HepG2 (cell line): ENCODE data around the gene BCKDHA. TPM values are rescaled to one million over a fixed set of nuclear protein-coding genes. Genes with fewer than 3 reads are reported as not detected.

Experiments used
- AGO2 ChIP-seq: fragments of 200-400 bp; formaldehyde crosslinking; optimal IDR thresholded peaks from 2 replicates; pipeline ENCODE3; 2017; ENCODE audit warnings: mild to moderate bottlenecking, low read depth, low read length, moderate library complexity
- BCLAF1 ChIP-seq: fragments of 450-650 bp; IDR thresholded peaks from 2 replicates; pipeline ENCODE4 v1.6.1; 2017; ENCODE audit warnings: mild to moderate bottlenecking
- HDAC1 ChIP-seq: sonication (generic); formaldehyde crosslinking; IDR thresholded peaks from 2 replicates; pipeline ENCODE4 v1.5.1; 2020; ENCODE audit warnings: mild to moderate bottlenecking, missing genetic modification reagents
- IRX3 ChIP-seq: sonication (generic); formaldehyde crosslinking; IDR thresholded peaks from 2 replicates; pipeline ENCODE4 v1.8.1; 2023; ENCODE audit warnings: mild to moderate bottlenecking, low read depth, missing genetic modification reagents, borderline replicate concordance
- KDM3A ChIP-seq: IDR thresholded peaks from 2 replicates; pipeline ENCODE4 v1.6.1; 2018; ENCODE audit warnings: low read depth, missing compliant biosample characterization
- KDM6A ChIP-seq: IDR thresholded peaks from 2 replicates; pipeline ENCODE4 v1.6.1; 2016; ENCODE audit warnings: low read depth
- KMT2A ChIP-seq: sonication (generic); formaldehyde crosslinking; IDR thresholded peaks from 2 replicates; pipeline ENCODE4 v1.4.0; 2020; ENCODE audit warnings: missing genetic modification reagents
- MIER3 ChIP-seq: IDR thresholded peaks from 2 replicates; pipeline ENCODE4 v1.6.1; 2016; ENCODE audit warnings: missing compliant biosample characterization, borderline replicate concordance
- PHB2 ChIP-seq: fragments of 450-650 bp; IDR thresholded peaks from 2 replicates; pipeline ENCODE4 v1.6.1; 2018; ENCODE audit not compliant: partially characterized antibody
- SP140L ChIP-seq: sonication (generic); formaldehyde crosslinking; IDR thresholded peaks from 2 replicates; pipeline ENCODE4 v1.4.0; 2020; ENCODE audit warnings: missing genetic modification reagents, borderline replicate concordance
- YEATS2 ChIP-seq: sonication (generic); formaldehyde crosslinking; IDR thresholded peaks from 2 replicates; pipeline ENCODE4 v1.4.0; 2020; ENCODE audit warnings: missing genetic modification reagents, borderline replicate concordance
- ZBTB20 ChIP-seq: sonication (generic); formaldehyde crosslinking; IDR thresholded peaks from 2 replicates; pipeline ENCODE4 v1.8.1; 2023; ENCODE audit warnings: missing genetic modification reagents, low read depth, mild to moderate bottlenecking, borderline replicate concordance
- ZBTB7A ChIP-seq: sonication (generic); formaldehyde crosslinking; IDR thresholded peaks from 2 replicates; pipeline ENCODE4 v1.8.0; 2022; ENCODE audit warnings: mild to moderate bottlenecking, missing genetic modification reagents
- ZNF614 ChIP-seq: IDR thresholded peaks from 2 replicates; pipeline ENCODE4 v1.6.1; 2018; ENCODE audit warnings: missing biosample characterization, missing genetic modification reagents, inconsistent platforms, borderline replicate concordance
- polyA plus RNA-seq, 8 experiments: library from polyadenylated mRNA; depleted of rRNA in 3 of 8; stranded (reverse) in 7 of 8; unstranded in 1 of 8; fragments of >200 nt; fragmentation: Illumina TruSeq in 4 of 8; extraction: Trizol in 4 of 8; gene quantifications; 2 replicates each; pipeline versions ENCODE4 v1.2.1 to v1.2.3, GENCODE V29; 2011 to 2016; ENCODE audit warnings: low read depth in 4 of 8, missing spikeins in 1 of 8, mixed read lengths in 1 of 8; ENCODE audit not compliant: insufficient read depth in 1 of 8
- total RNA-seq, 5 experiments: library from RNA; depleted of rRNA; stranded (reverse); fragments of >200 nt; fragmentation: Illumina TruSeq; extraction: Trizol; gene quantifications; 2 replicates each; pipeline ENCODE4 v1.2.3, GENCODE V29; 2016; ENCODE audit warnings: low read depth in 1 of 5

BCKDHA gene
- total and polyA plus RNA-seq, 2 of the 13 experiments (the other 11 are each of a cell fraction or from before 2014, with no cell fraction given): 11.8 to 31.5 TPM

- TF ChIP-seq BCLAF1 (no peak), KMT2A (CRISPR knock-in tag) (no peak), ZBTB7A (CRISPR knock-in tag) (no peak), HDAC1 (no peak), PHB2 (no peak), MIER3 (CRISPR knock-in tag) (no peak), IRX3 (CRISPR knock-in tag) (no peak), KDM3A (CRISPR knock-in tag) (no peak), KDM6A (no peak), YEATS2 (CRISPR knock-in tag) (no peak), ZNF614 (no peak), ZBTB20 (no peak), SP140L (CRISPR knock-in tag) (no peak), AGO2 (no peak)
These were observed 24.8 kb downstream of the BCKDHA start (continued) for GRCh38 chr19:41422456-41422855.
